Activated CD8-positive, alpha-beta memory T cell treated with anti-CD3 and anti-CD28 coated beads, Interleukin-2, amount 50 U/mL, for 24 hours (primary cell): ENCODE data around the gene SLC47A1.
"Not testable (repeated sequence)": the region's sequence is repeated elsewhere in the genome, so short reads cannot be mapped to it uniquely, and the experiment has no call there.

Experiments used
- DNase-seq: peaks from one replicate; pipeline ENCODE4 v3.0.0-alpha.2; 2020; ENCODE audit errors: extremely low read depth

The SLC47A1 gene

DNA sequence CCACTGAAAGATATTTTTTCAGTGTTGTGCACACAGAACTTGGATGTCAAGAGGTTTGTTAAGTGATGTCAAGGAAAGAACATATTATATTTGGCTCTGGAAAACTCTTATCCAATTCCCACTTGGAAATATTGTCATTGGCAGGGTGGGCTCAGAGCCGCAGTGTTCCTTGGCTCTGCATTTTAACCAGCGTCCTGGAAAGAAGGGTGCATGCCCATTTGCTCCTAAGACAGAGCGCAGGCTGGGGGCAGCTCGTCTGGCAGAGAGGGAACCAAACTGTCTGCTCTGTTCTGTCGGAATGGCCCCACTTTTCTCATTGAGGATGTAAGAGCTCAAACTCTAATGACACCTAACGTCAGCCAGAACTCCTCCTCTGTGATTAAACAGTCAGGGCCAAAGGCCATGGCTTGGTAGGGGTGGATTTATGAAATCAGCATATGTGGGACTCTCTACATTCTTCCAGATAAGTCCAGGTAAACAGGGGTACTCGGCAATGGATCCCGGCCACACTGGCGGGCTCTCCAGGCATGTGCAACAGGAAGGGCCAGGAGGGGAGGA, 18.0 kb downstream of the SLC47A1 start:
- no peak for DNase-seq

DNA sequence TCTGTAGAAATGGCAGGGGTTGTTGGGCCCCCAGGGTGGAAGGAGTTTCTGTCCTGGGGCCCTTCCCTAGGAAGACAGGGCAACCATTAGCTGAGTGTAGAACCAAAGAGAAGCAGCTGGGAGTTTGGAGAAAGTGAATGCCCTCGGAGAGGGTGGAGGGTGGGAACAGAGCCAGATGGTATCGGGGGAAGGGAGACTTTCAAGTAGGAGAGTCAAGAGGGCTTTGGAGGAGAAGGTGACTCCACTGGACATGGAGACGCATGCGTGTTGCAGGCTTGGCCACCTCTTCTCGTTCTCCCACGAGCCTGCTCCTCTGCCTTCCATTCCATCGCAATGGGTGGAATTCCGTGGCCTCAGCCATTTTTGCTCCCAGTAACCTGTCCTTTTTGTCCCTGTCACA, 19.4 kb downstream of the SLC47A1 start:
- no peak for DNase-seq

DNA sequence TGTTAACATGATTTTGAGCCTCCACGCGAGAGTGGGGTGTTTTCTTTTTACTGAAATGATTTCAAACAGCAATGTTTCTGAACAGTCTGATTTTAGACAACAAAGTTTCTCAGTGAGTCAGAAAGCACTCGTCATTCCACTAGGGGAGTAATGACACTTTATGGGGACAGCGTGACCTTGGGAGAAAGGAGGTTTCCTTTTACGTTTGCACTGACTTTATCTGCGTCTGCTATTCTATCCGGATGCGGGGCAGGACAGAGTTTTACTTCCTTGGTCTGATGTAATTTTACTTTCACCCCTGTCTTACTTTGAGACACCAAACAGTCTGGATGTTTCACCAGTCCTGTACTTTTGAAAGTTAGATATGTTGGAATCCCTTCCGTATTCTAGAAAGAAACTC, 20.7 kb downstream of the SLC47A1 start:
- DNase-seq: no peak

DNA sequence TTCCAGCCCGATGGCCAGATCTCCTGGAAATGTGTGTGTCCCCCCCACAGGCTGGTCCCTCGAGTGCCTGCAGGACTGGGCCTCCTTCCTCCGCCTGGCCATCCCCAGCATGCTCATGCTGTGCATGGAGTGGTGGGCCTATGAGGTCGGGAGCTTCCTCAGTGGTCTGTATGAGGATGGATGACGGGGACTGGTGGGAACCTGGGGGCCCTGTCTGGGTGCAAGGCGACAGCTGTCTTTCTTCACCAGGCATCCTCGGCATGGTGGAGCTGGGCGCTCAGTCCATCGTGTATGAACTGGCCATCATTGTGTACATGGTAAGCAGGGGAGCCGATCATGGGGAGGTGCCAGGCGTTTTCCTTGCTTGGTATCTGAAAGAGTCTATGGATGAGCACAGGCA, 22.1 kb downstream of the SLC47A1 start:
- no peak for DNase-seq

DNA sequence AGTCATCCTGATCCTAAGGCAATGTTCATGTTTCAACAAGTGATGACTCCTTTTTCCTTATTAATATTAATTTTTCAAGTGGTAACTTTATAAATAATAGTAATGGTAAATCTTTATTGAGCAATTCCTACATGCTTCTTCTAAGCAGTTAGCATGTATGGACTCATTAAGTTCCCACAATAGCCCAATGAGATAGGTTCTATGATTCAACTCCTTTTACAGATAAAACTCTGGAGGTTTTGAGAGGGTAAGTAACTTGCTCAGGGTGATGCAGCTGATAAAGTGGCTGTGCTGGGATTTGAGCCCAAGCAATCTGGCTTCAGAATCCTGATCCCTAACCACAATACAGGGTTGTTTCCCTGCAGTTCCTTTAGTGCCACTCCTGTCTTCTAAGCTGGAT, 25.3 kb downstream of the SLC47A1 start:
- DNase-seq: no peak

DNA sequence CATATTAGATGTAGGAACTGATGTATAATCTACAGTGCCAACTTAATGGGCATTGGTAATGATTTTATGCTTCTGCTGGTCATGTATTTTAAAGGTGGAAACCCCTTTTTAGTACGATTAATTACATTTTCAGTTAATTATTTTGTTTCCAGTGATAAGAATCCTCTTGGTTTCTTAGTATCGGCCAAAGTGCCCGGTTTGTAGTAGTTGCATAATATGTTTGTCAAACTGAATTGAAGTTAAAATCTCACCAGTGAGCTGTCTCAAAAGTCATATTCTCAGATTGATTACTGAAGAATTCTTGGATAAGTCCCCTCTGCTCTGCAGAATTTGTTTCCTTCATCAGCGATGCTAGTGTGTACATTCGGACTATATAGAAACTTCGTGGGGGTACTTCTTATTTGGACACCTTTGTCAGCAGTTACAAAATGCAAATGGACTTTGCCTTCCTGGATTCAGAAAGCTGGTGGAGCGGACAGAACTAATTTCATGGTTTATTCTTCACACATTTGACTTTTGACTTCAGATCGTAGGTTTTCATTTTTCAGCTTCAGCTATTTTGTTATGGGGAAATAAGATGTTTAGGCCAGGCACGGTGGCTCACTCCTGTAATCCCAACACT, 28.2 kb downstream of the SLC47A1 start:
- DNase-seq: no peak

DNA sequence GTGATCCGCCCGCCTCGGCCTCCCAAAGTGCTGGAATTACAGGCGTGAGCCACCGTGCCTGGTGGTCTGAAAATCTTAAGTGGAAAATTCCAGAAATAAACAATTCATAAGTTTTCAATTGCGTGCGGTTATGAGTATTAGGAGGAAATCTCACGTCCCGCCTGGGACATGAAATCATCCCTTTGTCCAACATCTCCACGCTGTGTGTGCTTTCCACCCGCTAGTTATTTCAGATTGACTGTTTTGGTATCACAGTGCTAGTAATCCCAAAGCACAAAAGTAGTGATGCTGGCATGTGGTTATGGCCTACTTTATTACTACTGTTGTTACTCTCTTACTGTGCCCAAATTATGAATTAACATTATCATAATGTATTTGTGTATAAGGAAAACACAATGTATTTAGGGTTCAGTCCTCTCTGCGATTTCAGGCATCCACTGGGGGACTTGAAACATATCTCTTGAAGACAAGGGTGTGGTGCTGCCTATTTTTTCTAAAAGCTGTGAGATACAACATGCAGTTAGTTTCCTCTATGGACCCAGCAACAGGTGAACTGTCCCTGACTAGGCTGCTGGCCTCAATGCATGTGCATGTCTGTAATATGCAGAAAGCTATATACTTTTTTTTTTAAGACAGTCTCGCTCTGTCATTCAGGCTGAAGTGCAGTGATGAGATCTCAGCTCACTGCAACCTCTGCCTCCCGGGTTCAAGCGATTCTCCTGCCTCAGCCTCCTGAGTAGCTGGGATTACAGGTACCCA, 32.3 kb downstream of the SLC47A1 start:
- DNase-seq: no peak

DNA sequence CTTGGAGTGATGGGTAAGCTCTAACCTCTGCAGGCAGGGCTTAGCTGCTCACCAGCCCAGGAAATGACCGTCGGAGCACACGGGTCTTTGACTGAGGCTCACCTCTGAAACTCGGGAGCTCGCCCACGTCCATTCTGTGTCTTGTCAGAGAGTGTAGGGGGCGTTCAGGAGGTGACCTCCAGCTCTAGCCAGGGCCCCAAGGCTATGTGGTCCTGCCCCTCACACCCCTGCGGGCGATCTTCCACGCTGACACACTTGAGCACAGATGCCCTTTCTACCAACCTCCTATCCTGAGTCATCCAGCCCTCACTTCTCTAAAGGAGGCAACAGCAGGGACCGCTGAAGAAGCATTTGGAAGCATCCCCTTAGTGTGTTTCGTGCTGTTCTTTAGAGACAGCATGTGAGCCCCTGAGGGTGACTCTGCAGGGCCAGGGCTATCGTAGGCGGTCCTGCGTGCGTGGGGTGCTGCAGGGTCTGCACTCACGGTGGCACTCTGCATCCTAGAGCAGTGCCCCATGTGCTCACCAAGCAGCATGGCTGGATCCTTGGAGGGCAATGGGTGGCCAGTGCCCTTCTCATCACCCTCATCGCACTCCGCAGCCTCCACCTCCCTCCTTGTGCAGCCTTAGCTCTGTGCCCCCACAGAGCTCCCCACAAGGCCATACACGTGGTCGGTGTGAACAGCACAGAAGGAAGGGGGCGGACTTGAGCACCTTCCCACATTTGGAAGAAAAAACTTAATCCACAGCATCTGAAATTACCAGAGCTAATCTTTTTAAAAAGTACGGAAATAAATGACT, 33.8 kb downstream of the SLC47A1 start:
- DNase-seq: no peak

DNA sequence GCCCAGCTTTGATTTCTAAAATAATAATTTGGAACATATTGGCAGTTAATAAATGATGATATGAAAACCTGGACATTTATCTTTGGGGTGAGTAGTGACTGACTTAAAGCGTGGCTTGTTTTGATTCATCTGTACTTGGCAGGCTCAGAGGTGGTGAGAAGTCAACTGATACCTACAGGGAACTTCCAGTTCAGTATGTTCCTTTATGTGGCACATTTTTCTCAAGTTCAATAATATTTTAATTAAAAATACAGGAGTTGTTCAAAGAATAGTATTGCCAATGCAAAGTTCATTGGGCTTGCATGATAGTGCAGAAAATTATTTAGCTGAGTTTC, 34.3 kb downstream of the SLC47A1 start:
- DNase-seq: no peak

DNA sequence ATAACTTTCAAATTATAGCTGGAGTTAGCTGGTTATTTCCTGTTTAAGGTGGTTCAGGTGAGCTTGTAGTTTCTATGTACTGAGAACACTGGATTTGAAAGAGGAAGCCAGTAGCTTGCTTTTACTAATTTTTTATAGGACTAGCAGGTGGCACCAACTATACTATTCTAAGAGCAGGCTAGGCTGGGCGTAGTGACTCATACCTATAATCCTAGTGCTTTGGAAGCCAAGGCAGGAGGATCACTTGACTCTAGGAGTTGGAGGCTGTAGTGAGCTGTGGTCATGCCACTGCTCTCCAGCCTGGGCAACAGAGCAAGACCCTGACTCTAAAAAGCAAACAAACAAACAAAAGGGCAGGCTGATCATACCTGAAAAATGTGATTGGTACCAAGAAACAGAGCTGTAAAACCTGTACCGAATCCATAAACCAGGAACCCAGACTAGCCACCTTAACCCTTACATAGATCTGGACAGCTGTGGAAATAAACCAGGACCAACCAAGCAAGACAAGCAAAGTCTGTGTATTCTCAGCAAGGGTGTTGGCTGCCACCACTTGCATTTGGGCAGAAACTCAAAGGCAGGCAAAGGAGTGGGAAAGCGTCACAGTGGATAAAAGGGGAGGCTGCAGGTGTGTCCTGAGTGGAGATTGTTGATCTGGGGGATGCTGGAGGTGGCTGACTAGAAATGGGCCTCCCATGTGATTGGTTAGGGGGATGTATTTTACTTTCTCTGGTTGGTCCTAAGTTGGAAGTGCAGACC, 36.3 kb downstream of the SLC47A1 start:
- no peak for DNase-seq

DNA sequence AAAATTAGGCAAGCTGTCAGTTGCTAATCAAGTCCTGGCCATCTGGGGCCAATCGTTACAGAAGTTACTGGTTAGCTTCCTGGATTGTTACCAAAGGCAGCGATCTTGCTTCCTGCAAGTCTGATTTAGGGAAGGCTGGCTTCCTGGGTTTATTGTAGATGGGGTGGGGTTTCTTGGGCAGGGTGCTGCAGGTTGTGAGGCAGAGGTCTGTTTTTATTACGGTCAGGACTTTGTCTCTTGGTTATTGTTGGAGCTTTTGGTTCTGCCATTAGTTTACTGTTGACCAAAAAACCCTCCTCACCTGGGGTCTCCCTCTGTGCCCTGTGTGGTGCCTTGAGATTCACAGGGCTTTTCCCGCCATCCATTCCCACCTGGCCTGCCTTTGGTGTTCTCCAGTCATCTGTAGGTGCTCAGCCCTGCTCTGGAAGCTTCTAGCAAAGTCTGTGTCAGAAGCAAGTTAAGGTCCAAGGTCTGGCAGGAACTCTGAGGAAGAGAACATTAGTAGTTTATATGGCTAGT, 36.9 kb downstream of the SLC47A1 start:
- DNase-seq: no peak

DNA sequence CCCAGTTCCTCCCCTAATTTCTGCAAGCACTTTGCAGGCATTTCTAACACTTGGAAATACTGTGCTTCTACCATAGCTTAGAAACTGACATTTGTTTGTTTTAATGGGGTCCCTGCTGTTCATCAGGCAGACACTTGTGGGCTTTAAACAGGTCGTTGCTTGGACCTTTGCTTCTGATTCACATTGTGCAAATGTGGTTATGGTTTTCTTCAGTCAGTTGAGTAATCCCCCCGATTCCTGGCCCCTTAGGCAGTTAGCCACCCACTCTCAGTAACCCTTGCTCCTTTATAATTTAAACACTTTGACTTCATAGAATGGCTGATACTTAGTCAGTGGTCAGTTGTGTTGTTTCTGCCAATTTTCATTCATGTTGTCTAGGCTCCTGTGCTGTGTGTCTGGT, 39.4 kb downstream of the SLC47A1 start:
- no peak for DNase-seq

DNA sequence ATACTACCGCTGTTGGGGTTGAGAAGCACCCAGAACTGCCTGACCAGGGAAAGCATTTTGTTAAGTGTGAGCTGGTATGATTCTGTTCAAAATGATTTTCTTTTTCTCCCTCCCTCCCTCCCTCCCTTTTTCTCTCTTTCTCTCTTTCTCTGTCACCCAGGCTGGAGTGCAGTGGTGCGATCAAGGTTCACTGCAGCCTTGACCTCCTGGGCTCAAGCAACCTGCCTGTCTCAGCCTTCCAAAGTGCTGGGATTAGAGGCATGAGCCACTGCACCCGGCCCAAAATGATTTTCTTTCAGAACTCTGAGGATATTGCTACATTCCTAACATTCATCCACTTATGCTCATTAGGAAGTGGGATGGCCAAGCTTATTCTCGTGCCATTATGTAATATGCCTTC, 41.3 kb downstream of the SLC47A1 start:
- DNase-seq: no peak

DNA sequence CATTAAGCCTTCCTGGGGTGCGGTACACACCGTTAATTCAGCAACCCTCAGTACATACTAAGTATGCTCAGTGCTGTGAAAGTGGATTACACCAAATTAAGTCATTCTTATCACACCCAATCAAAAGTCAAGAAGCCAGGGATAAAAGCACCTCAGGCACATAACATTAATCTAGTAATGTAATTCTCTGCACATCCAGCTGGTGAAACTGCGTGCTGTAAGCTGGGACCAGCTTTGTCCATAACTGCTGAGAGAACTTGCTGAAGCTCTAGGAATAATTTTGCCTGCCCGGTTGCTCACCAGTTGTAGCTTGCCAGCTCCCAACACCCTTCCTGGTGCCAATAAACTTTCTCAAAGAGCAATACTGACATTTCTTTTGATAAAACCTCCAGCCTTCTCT, 44.9 kb downstream of the SLC47A1 start:
- no peak for DNase-seq

DNA sequence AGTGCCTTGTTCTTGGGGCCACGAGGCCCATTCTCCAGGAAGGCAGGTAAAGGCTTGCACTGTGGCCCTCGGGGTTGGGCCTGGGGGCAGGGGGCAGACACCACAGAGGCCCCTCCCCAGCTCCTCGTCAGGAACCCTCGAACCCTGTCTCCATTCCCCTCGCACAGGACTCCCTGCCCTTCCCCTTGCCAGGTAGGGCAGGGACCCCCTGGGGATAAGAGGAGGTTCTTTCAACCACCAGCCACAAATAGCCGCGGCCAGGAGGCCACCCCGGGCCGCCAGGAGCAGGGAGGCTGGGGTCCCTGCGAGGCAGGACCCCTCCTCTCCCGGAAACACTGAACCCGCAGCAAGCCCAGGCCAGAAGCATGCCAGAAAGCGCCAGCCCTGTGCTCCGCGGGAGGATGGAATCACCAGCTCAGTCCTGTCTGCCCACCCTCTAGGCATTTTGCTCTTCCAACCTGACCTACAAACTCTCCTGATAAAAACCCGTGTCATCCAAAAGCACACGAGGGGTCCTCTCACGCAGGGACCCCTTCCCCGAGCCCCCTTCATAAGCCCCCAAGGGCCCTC, 45.6 kb downstream of the SLC47A1 start:
- DNase-seq: no peak

DNA sequence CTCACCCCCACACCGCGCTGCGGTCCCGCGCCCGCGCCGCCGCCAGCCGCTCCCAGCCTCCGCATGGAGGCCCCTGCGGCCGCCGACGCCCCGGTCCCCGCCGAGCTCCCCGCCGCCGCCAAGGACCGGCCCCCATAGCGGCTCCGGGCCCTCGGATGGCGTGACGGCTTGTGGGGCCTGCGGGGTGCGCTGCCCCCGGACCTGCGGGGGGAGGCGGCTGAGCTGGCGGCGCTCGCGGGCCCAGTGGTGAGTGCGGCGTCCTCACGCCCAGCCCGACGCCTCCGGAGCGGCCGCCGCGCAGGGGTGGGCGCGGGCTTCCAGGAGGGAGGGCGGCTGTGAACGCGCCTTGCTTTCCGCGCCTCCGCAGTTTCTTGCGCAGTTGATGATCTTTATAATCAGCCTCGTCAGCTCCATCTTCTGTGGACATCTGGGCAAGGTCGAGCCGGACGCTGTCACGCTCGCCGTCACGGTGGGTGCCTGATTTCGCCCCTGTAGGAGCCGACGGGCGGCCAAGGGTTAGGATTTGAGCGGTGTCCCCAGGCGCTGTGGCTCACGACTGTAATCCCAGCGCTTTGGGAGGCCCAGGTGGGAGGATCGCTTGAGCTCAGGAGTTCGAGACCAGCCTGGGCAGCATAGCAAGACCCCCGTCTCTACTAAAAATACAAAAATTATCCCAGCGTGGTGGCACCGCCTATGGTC, 46.4 kb downstream of the SLC47A1 start:
- no peak for DNase-seq

DNA sequence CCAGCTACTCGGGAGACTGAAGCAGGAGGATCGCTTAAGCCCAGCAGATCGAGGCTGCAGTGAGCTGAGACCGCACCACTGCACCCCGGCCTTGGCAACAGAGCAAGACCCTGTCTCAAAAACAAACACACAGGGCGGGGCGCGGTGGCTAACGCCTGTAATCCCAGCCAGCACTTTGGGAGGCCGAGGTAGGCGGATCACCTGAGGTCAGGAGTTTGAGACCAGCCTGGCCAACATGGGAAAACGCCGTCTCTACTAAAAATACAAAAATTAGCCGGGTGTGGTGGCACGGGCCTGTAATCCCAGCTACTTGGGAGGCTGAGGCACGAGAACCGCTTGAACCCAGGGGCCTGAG, 46.9 kb downstream of the SLC47A1 start:
- DNase-seq: not testable (repeated sequence)

DNA sequence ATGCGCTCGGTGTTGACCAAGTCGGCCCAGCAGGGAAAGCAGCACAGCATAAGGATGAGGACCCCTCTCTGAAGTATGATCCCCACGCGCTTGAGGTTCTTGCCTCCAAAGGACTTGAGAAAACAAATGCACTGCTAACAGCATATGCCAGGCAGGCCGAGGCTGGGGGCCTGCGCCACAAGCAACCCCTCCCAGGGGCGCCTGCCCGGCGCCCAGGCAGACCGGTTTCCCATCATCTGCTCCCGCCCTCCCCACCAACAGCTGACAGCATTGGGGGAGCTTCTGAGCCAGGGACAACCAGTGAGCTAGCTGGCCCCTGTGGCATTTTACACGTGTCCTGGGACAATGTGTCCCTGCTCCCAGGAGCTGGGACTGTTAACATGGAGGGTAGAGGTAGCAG, 48.5 kb downstream of the SLC47A1 start:
- not testable (repeated sequence) for DNase-seq

DNA sequence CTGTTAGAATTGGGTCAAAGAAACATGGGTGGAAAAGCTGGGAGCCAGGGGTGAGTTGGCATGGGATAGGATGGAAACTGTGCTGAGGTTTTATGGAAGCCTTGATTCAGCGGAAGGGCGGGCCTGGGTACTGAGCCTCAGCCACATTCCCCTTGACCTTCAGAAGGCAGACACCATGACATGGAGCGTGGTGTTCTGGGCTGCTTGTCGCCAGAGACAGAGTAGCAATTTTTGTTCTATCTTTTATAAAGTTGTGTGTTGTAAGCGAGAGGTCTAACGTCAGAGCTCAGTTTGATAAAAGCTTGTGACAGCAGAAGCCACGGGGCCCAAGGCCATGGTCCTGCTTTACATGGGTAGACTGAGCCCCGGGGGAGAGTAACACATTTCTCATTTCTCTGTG, 50.2 kb downstream of the SLC47A1 start:
- no peak for DNase-seq

DNA sequence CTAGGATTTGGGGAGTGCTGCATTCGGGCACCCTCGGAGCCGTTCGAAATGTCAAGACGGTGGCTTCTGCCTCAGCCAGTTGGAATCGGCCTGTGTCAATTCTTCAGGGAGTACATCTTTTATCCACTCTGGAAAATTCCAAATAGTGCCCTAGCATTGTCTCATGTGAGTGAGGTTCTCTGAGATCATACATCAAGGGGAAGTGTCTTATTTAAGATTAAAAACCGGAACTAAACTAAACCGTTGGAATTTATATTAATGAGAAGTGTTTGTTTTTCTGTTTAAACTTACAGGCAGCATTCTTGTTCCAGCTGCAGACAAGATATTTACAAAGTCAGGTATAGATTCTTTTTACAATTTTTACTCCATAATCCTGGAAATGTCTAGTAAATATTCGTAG, 56.8 kb downstream of the SLC47A1 start:
- DNase-seq: no peak
